B cell (primary cell): ENCODE measurements around the gene TMEM86B. TPM values are rescaled to one million over a fixed set of nuclear protein-coding genes. Genes with fewer than 3 reads are reported as not detected.

Experiments
- ATAC-seq: fragments of 200-7000 bp; cut with Tn5 transposase; one replicate; pipeline ENCODE4 v1.10.0; 2021; ENCODE audit warnings: low read depth, mild to moderate bottlenecking, moderate number of reproducible peaks, moderate library complexity
- CTCF ChIA-PET: fragments of 350-600 bp; sonication (Branson Sonifier 250); formaldehyde crosslinking; loops from one replicate; lab custom pipeline; 2021; ENCODE audit warnings: antibody characterized with exemption, inconsistent platforms; lab: Charles Lee
- POLR2A ChIA-PET: fragments of 350-600 bp; sonication (Branson Sonifier 250); formaldehyde crosslinking; loops from one replicate; lab custom pipeline; 2021; ENCODE audit warnings: antibody characterized with exemption; lab: Charles Lee
- DNase-seq: peaks from one replicate; pipeline ENCODE4 v3.0.0; 2013
- H2AFZ ChIP-seq: 2 replicates; pipeline ENCODE4 v1.6.1; 2012; ENCODE audit warnings: mild to moderate bottlenecking, low read depth, low read length; ENCODE audit not compliant: insufficient read depth, poor library complexity, severe bottlenecking
- H3K27ac ChIP-seq, 2 donors: 1 replicate in 1 of 2; 2 replicates in 1 of 2; pipeline ENCODE4 v1.5.1; 2012 to 2013; ENCODE audit warnings: low read length in 2 of 2, mild to moderate bottlenecking in 2 of 2, moderate library complexity in 1 of 2
- H3K27me3 ChIP-seq, 4 experiments: fragments of 200-600 bp in 1 of 4; sonication (generic) in 1 of 4; replicated peaks in 1 of 4; 1 replicate in 2 of 4; 2 replicates in 2 of 4; pipeline versions ENCODE4 v1.6.1 to v1.7.0; 2013 to 2016; ENCODE audit warnings: low read length in 3 of 4, mild to moderate bottlenecking in 2 of 4, mixed read lengths in 1 of 4, moderate library complexity in 1 of 4; ENCODE audit not compliant: insufficient read depth in 4 of 4, control insufficient read depth in 3 of 4; ENCODE audit errors: control extremely low read depth in 1 of 4
- H3K36me3 ChIP-seq, 2 experiments: replicated peaks in 1 of 2; 1 replicate in 1 of 2; 2 replicates in 1 of 2; pipeline versions ENCODE4 v1.6.1 to v1.7.1; 2013; ENCODE audit warnings: low read length in 1 of 2; ENCODE audit not compliant: insufficient read depth in 2 of 2, control insufficient read depth in 1 of 2; ENCODE audit errors: control extremely low read depth in 1 of 2, extremely low read depth in 1 of 2
- H3K4me1 ChIP-seq, 2 donors: fragments of 200-600 bp in 1 of 2; sonication (generic) in 1 of 2; 1 replicate in 1 of 2; 2 replicates in 1 of 2; pipeline versions ENCODE4 v1.5.1 to v1.6.1; 2013 to 2017; ENCODE audit warnings: low read length in 2 of 2; ENCODE audit not compliant: control insufficient read depth in 2 of 2, insufficient read depth in 2 of 2
- H3K4me2 ChIP-seq: replicated peaks from 2 replicates; pipeline ENCODE3; 2012; ENCODE audit warnings: mild to moderate bottlenecking, low read depth, low read length; ENCODE audit not compliant: poor library complexity, severe bottlenecking
- H3K4me3 ChIP-seq, 5 experiments: fragments of 200-600 bp in 1 of 5; sonication (generic) in 1 of 5; 1 replicate in 3 of 5; 2 replicates in 2 of 5; pipeline versions ENCODE4 v1.5.1 to v1.7.0; 2011 to 2016; ENCODE audit warnings: low read length in 4 of 5, mild to moderate bottlenecking in 4 of 5, low read depth in 2 of 5, control low read depth in 1 of 5, moderate library complexity in 1 of 5; ENCODE audit not compliant: insufficient read depth in 1 of 5; ENCODE audit errors: control extremely low read depth in 1 of 5, extremely low read depth in 1 of 5
- H3K79me2 ChIP-seq: fragments of 200-600 bp; sonication (generic); one replicate; pipeline ENCODE4 v1.6.0; 2016; ENCODE audit warnings: low read length; ENCODE audit not compliant: control insufficient read depth, insufficient read depth
- H3K9ac ChIP-seq: fragments of 200-600 bp; sonication (generic); 2 replicates; pipeline ENCODE4 v1.6.1; 2017; ENCODE audit warnings: mild to moderate bottlenecking, low read length, moderate library complexity
- H3K9me3 ChIP-seq, 3 donors: one replicate each; pipeline versions ENCODE4 v1.6.1 to v1.7.1; 2013; ENCODE audit warnings: low read length in 2 of 3; ENCODE audit not compliant: control insufficient read depth in 2 of 3, insufficient read depth in 1 of 3; ENCODE audit errors: control extremely low read depth in 1 of 3
- H4K20me1 ChIP-seq: 2 replicates; pipeline ENCODE4 v1.6.0; 2012; ENCODE audit warnings: mild to moderate bottlenecking, low read length; ENCODE audit not compliant: insufficient read depth, control insufficient read depth, poor library complexity, severe bottlenecking
- H3K27ac Mint-ChIP-seq: one replicate; pipeline ENCODE4 v1.8.0; 2021; ENCODE audit warnings: mixed read lengths
- H3K27me3 Mint-ChIP-seq: one replicate; pipeline ENCODE4 v1.8.0; 2021; ENCODE audit warnings: mixed read lengths
- H3K4me1 Mint-ChIP-seq: one replicate; pipeline ENCODE4 v1.8.0; 2021; ENCODE audit warnings: mixed read lengths
- H3K4me3 Mint-ChIP-seq: one replicate; pipeline ENCODE4 v1.8.0; 2021; ENCODE audit warnings: mixed read lengths
- H3K9me3 Mint-ChIP-seq: one replicate; pipeline ENCODE4 v1.8.0; 2022; ENCODE audit warnings: mixed read lengths; ENCODE audit not compliant: insufficient read depth
- CTCF ChIP-seq: fragments of 200-600 bp; IDR thresholded peaks from one replicate; pipeline ENCODE4 v1.8.0; 2022; ENCODE audit warnings: antibody characterized with exemption, mild to moderate bottlenecking
- EZH2 ChIP-seq: IDR thresholded peaks from 2 replicates; pipeline ENCODE4 v1.6.1; 2012; ENCODE audit warnings: borderline replicate concordance, low read depth, mild to moderate bottlenecking, moderate library complexity, low read length; ENCODE audit not compliant: insufficient read depth, poor library complexity, severe bottlenecking
- WGBS: methylation state at CpG from one replicate; pipeline ENCODE4 v1.1.5; 2013; ENCODE audit warnings: missing lambda C conversion rate; ENCODE audit not compliant: insufficient coverage; 5-methylcytosine and 5-hydroxymethylcytosine counted together
- intact Hi-C: fragments of 100-400 bp; cut with micrococcal nuclease; formaldehyde crosslinking; loops from one replicate; pipeline ENCODE4 v1.10.0; 2022
- polyA plus RNA-seq: library from polyadenylated mRNA; depleted of rRNA; stranded (reverse); fragments of >200 nt; gene quantifications from 2 replicates; pipeline ENCODE4 v1.2.3, GENCODE V29; 2012
- total RNA-seq, 2 donors: library from RNA; stranded (reverse); fragments of 120-200 nt in 1 of 2; gene quantifications; 1 replicate in 1 of 2; 2 replicates in 1 of 2; pipeline versions ENCODE4 v1.2.3 to v1.2.4, GENCODE V29; 2013 to 2022

The TMEM86B gene
- total and polyA plus RNA-seq, 2 donors (not counting 1 experiment from before 2014, with no cell fraction given): 13.6 to 20.7 TPM

GRCh38 chr19:55224038-55224665 lies 4.4 kb downstream of the TMEM86B start:
- Histone ChIP-seq H3K9ac (no peak overlapping the region), H3K36me3 (peaks cover 3 to 31% of the 10 kb centered on the region in 2 experiments), H3K79me2 (no peaks in the 10 kb centered on the region), H3K4me2 (no peak overlapping the region), H3K4me3 (no peak overlapping the region), H4K20me1 (peaks cover 43% of the 10 kb centered on the region), H3K4me1 (no peaks in the 10 kb centered on the region), H3K27ac (no peak overlapping the region), H3K27me3 (no peaks in the 10 kb centered on the region), H3K9me3 (peaks cover 0 to 11% (median 8%) of the 10 kb centered on the region in 3 donors), H2AFZ (no peak overlapping the region)
- TF ChIP-seq EZH2 (no peak), CTCF (no peak)
- Mint-ChIP-seq H3K27me3 (no peaks in the 10 kb centered on the region), H3K4me1 (peaks cover 3% of the 10 kb centered on the region), H3K9me3 (peaks cover 3% of the 10 kb centered on the region), H3K4me3 (no peak overlapping the region), H3K27ac (no peak overlapping the region)
- DNase-seq: no peak
- WGBS: 84% methylated on average over 24 of the region's 26 CpGs
- CTCF ChIA-PET: interaction anchor here (0.5 to 0.9 kb wide), 2 partner anchors 36 to 55 kb away, joined by 3 read pairs; no protein-coding TSS in a partner anchor
- intact Hi-C loops: no loop called here
- no peak for ATAC-seq
- POLR2A ChIA-PET: no interaction called here

- intact Hi-C loops: no loop called here
These were observed 5.1 kb downstream of the TMEM86B start for GRCh38 chr19:55223291-55224037.

More at GRCh38 chr19:55223291-55224037, 5.1 kb downstream of the TMEM86B start:
- Histone ChIP-seq H2AFZ (no peak overlapping the region), H3K27ac (no peak overlapping the region), H3K27me3 (no peaks in the 10 kb centered on the region), H3K36me3 (peaks cover 3 to 24% of the 10 kb centered on the region in 2 experiments), H3K4me3 (no peak overlapping the region), H3K4me1 (no peaks in the 10 kb centered on the region), H3K9me3 (peaks cover 0 to 11% (median 8%) of the 10 kb centered on the region in 3 donors), H4K20me1 (peaks cover 36% of the 10 kb centered on the region), H3K9ac (no peak overlapping the region), H3K79me2 (no peaks in the 10 kb centered on the region), H3K4me2 (no peak overlapping the region)
- H3K27me3 Mint-ChIP-seq: no peaks in the 10 kb centered on the region
- POLR2A ChIA-PET: no interaction called here
- CTCF ChIA-PET: interaction anchor here (0.5 to 0.9 kb wide), 2 partner anchors 37 to 55 kb away, joined by 3 read pairs; no protein-coding TSS in a partner anchor
- DNase-seq: no peak
- H3K27ac Mint-ChIP-seq: no peak overlapping the region
- no peak for TF ChIP-seq CTCF
- no peak for TF ChIP-seq EZH2
- peaks cover 3% of the 10 kb centered on the region for H3K4me1 Mint-ChIP-seq
- no peak overlapping the region for H3K4me3 Mint-ChIP-seq
- 90% methylated on average over 12 of the region's 17 CpGs for WGBS
- peaks cover 3% of the 10 kb centered on the region for H3K9me3 Mint-ChIP-seq
- ATAC-seq: no peak
